ENCODE measurements around the gene RHBDF2.

Gene RHBDF2

GRCh38 chr17:76501018-76501826 is at the start of gene RHBDF2:
Gene RHBDF2 (minus strand): TSS chr17:76501423. CDS start chr17:76481524, 19,899 bp downstream.
- peak; percentile 65 for DNase-seq

DNA sequence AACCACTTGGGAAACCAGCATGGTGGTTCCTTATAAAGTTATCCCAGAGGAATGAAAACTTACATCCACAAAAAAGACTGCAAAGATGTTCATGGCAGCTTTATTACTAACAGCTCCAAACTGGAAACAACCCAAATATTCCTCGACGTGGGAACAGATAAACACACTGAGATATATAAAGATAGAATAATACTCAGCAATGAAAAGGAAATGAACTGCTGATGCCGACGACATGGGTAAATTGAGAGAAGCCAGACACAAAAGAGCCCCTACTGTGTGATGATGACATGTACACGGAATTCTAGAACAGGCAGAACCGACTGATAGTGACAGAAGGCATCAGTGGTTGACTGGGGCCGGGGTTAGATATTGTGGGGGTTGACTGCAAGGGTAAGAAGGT is 48.3 kb upstream of the RHBDF2 start:
- DNase-seq = no peak

GRCh38 chr17:76549215-76549518 is 47.9 kb upstream of the RHBDF2 start:
- no peak for DNase-seq

DNA sequence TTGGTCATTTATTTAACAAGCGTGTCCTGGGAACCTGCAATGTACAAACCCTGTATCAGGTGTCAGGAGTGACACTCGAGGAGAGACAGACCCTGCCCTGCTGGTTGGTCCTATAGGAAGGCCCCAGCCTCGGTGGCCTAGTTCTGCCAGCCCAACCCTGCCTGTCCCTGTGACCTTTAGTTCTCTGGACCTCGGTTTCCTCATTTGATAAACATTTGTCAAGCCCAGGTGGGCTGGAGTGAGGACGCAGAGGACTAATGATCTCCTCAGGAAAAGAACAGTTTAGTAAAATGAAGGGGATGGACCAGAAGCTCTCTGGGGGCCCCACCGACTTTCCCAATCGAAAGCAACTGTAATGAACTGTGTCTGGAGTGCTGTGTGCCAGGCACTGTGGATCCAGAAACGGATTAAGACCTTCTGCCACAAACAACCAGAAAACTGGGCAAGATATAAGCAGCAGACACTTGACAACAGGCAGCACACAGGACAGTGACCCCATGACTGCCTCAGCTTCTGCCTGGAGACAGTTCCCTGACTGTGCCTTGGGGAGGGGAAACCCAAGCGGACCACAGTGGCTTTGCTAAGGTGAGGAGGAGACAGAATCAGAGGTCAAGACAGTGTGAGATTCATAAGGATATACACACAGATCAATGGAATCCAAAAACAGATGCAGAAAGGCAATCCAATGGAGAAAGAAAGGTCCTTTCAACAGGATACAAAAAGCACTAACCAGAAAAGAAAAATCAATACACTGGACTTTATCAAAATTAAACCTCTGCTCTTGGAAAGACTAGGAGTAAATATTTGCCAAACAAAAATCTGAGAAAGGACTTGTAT is 47.4 kb upstream of the RHBDF2 start:
- no peak for DNase-seq

DNA sequence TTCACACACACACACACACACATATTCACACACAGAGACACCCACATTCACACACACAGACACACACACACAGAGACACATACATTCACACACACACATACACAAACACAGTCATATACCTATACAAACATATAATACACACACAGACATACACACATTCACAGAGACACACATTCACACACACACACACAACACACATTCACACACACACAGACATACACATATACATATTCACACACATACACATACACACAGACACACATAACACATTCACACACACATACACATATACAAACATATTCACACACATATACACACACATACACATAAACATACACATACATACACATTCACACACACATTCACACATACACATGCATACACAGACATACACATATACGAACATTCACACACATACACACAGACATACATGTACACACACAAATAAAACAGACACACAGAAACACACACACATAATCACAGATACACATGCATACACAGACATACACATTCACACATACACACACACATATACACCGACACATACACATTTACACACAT is 46.5 kb upstream of the RHBDF2 start:
- no peak for DNase-seq

GRCh38 chr17:76547183-76547641 is 46.0 kb upstream of the RHBDF2 start:
- peak; percentile 76 for DNase-seq

GRCh38 chr17:76546556-76547182 is 45.4 kb upstream of the RHBDF2 start:
- no peak for DNase-seq

DNA sequence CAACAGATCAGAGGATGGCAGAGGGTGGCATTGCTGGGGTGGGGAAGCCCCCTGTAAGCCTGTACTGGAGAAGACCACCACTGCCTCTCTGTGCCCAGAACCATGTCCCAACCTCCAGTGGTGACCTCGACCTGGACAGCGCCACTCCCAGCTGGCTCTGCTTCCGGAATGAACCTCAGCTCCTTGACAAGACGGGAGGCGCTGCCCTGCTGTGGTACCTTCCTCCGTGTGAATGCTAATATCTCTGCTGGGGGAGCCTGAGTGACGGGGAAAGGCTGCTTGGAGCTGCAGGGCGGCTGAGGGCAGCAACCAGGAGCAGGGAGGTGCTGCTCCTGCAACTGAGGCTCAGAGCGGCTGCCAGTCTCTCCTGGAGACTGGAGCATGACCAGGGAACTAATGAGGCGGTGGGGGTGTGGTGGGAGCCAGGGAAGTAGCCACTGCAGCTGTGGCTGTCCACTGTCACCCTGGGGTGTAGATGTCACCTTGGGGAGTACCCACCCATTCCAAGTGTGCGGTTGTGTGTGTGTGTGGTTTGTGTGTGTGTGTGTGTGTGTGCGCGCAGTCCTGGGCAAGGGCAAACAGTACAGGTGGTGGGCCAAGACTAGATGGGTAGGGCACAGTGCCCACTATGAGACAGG is 44.8 kb upstream of the RHBDF2 start:
- DNase-seq = no peak

DNA sequence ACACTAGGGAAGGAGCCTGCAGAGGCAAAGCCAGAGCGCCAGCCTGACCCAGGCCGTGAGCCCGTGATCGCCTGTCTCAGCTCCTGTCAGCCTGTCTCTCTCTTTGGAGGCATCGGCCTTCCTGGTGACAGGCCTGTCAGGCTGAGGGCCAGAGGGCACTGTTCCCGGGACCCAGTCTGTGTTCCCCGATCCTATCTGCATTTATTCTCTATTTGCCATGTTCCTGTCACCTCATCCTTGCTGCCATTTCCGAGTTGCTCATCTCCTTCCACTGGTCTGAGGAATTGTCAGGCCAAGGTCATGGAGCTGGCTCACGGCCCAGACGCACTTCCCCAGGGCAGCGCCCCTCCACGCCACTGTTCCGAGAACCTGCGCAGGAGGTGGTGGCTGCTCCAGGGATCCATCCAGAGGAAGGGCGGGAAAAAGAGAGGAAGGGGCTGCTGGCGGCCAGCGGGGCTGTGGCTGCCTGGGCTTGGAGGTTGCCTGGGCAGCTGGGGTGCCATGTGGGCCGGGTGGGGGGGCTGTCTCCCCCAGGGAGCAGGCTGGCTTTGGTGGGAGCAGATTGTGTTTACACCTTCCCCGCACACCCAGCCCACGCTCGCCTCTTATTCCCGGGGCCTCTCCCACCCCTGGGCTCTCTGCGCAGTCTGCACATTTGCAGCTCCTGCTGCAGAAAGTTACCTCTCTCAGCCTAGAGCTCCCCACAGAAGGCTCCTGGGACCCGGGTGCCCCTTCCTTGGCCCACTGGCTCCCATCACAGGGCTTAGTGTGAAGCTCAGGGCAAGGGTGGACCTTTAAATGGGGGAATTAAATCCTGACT is 43.5 kb upstream of the RHBDF2 start:
- peak; percentile 70 for DNase-seq

DNA sequence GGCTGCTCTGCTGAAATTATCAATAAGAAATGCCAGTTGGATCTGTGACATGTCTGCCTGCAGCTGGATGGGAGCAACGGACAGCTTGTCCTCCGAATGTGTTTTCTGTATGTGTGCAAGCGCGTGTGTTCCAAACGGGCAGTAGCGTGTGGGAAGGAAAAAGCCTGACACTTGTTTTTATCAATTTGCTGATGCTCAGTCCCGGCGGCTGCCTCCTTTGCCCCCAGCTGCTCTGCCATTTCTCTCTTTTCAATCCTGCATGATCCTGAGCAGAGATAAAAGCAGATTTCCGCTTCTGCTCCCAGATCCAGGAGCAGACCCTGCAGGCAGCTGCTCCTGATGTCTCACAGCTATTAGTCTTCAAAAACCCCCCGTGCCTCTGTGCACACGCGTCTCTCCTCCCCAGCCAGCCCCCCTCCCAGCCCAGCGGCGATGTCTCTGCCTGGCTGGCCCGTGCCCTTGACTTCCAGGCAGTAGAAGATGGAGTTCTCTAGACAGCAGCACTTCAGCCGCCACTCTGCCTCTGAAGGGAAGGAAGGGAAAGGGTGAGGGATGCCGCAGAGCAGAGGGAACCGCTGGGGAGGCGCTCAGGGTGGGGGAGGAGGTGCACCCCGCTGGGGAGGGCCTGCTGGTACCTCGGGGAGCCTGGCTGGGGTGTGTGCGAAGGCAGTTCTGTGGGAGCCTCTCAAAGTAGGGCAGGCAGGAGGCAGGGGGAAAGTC is 42.8 kb upstream of the RHBDF2 start:
- peak; percentile 70 for DNase-seq

DNA sequence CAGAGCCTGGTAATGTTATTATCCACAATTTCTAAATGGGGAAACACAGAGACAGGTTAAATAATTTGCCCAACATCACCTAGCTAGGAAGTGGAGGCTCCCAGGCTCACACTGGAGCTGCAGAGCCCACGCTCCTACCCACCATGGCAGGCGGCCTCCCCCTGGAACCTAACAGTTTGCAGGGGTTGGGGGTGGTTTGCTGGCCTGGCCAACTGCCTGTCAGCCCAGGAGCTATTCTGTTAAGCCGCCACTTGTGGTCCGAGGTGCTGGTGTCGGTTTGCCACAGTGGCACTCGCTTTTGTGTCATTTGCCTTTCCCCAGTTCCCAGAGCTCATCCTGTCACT is 42.2 kb upstream of the RHBDF2 start:
- DNase-seq = no peak

GRCh38 chr17:76542984-76543383 is 41.8 kb upstream of the RHBDF2 start:
- no peak for DNase-seq

- DNase-seq = no peak
Measured at GRCh38 chr17:76542566-76542971, 41.3 kb upstream of the RHBDF2 start.

DNA sequence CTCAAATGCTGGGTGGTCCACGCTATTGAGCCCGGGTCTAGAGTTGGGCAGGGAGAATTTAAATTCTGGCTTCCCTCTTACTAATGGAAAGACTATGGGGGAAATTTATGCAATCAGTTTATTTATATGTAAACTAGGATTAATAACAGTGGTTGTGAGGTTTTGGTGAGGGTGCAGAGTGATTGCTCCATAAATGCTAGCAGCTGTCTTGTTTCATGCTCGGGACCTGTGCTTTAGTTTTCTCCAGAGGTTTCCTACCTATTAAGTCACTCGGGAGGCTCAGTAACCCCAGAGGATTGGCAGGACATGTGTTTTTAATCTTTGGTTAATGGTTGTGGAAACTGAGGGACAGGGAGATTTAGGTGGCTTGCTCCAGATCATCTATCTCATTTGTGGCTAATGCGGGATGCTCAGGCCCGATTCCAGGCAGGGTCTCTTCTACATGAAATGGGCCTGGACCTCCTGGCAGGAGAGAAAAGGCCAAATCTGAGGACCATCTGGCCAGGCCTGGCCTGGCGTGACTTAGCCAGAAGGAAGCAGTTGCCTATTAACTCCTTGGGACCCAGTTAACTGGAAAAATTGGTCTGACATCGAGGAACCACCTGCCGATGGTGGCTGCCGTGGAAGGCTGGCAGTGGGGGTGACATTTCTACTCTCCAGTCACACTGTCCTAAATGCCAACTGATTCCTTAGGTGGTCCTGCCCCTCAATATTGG is 40.7 kb upstream of the RHBDF2 start:
- DNase-seq = no peak

DNA sequence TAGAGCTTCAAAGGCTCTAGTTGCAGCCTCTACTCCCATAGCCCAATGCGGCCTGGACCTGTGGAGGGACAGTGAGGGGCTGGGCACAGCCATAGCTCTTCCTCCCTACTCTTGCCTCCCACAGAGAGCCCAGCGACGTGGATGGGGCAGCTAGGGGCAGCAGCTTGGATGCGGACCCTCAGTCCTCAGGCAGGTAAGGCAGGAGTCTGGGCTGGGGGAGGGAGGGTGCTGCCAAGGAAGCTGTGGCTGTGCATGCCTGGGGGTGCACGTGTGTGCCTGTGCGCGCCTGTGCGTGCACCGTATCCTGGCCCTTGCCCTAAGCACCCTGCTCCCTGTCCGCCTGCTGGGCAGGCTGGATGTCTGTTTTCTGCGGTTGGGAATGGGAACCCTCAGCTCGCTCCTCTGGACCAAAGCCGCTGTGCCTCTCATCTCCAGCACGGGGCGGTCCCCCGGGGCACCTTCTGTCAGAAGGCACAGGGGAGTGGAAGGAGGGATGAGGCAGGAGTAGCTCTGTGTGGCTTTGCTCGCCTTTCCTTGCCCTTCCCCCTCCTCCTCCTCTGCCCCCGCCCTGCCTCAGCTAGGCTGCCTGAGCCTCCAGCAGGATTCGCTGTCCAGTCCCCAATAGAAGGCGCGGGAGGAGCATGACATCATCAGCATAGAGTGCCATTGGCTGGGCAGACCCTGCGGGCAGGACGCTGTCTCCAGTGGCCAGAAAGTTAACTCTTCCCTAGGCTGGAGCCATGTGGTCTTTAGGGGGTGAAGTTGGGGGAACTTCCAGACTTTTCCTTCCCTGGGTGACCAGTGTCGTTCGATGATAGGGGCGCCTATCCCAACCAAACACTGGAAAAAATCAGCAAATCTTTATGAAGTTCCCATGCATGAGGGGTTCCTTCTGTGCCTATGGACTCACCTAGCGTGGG is 39.4 kb upstream of the RHBDF2 start:
- peak; percentile 96 for DNase-seq

DNA sequence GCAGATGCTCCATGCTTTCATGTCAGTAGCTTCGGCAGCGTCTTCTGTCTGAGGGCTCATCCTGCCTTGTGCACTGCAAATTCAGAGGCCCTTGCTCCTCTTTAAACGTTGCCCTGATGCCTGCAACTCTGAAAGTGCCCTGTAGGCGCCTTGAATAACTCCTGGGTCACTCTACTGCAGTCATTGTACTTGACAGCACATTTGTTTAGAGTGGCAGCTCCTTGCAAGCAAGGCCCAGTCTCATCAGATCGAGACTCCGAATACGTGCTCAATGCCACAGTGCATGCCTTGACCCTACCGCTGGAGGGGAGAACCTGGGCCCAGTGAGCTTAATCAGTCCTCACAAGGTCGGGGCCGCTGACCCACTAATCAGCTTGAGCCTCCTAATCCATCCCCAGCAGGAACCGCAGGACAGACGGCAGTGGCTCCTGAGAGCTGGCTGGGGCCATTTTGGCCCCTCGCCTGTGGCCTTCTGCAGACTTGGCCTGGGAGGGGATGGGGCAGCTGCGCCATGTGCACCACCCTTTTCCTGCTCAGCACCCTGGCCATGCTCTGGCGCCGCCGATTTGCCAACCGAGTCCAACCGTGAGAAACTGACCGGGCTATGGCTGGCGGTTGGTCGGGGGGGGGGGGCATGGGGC is 38.5 kb upstream of the RHBDF2 start, which contains the start of gene PRCD:
Gene PRCD (plus strand): TSS at position 414 of the 641 bp plus-strand sequence. CDS start 98 bp downstream, at position 512.
- DNase-seq = no peak

DNA sequence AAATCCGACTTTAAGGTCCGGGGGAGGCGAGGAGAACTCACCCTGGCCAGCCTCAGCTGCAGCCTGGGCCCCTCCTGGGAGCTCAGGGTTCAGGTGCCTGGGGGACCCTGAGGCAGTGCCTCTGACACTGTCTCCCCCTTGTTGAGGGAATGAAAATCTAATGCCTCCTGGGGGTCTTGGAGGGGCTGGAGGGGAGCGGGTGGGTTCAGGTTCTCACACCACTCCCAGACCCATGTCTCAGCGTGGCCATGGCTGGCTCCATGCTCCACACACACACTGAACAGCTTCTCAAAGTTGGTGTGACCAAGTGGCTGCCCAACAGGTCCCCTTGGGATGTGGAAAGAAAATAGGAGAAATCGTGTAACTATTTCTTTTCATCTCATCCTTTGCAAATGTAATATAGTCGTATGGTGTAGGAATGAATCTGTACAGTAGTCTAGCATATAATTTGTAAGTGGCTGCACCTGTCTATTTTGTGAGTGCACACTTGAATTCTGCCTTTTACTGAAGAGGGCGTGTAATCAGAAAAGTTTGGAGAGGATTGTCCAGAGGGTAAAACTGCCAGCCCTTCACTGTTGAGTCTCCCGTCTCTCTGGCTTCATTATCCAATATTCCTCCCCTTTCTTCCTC is 37.8 kb upstream of the RHBDF2 start:
- no peak for DNase-seq

DNA sequence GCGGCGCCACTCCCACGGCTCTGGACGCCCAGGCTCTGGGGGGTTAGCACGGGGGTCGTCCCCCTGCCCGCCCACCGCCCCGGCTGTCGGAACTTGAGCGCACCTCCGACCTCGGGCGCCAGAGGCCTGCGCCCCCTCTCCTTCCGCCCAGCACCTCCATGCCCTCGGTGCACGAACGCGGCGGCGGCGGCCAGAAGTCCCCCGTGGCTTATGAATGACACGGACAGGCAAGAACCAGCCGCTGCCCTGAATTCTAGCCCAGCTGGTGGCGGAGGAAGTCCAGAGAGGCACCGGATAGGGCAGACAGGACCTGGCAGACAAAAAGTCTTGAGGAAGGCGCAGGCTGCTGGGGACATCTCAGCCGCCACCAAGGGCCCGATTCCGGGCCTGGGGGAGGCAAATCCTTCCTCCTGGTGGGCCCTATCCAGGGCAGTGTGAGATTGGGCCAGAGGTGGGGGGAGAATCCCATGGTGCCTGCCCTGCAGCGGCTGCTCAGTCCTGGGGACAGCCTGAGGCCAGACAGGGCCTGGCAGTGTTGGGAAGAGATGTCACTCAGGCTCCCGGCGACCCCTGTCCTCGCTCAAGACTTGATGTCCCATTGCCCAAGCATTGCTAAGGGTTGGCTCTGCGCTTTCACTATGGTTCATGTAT is 37.2 kb upstream of the RHBDF2 start:
- no peak for DNase-seq
